ENCODE measurements around the gene RINL.

The RINL gene

DNA sequence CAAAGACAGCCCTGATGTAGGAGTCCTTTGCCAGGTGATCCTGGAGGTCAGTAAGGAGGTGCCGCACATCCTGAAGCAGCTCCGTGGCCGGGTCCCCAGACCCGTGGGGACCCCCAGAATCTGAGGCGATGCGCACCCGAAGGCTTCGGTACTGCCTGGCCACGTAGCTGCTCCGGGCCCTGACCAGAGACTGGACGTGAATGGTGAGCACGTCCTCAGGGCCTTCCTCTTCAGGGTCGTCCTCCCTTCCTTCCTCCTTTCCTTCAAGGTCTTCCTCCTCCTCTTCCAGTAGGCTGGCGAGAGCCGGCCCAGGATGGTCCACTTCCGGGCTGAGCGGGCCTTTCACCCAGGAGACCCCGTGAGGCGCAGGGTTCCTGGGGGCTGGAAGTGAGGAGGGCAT is 7.5 kb downstream of the RINL start:
- DNase-seq (ENCODE audit: low read depth), result no peak
- H3K4me3 ChIP-seq (ENCODE audit: low read length), result no peak overlapping the region

GRCh38 chr19:38869836-38870607 is 8.1 kb downstream of the RINL start:
- peak; percentile 69 for DNase-seq (ENCODE audit: low read depth)
- peak; percentile 67 for TF ChIP-seq CTCF (IDR thresholded peaks at IDR 0.05; ENCODE audit: insufficient read depth, low read depth, low read length, missing control alignments)
- H3K4me3 ChIP-seq (ENCODE audit: low read length), result peak overlapping the region; percentile 32

More for the DNA sequence above, 7.5 kb downstream of the RINL start:
- TF ChIP-seq CTCF (IDR thresholded peaks at IDR 0.05; ENCODE audit: insufficient read depth, low read depth, low read length, missing control alignments), result no peak

DNA sequence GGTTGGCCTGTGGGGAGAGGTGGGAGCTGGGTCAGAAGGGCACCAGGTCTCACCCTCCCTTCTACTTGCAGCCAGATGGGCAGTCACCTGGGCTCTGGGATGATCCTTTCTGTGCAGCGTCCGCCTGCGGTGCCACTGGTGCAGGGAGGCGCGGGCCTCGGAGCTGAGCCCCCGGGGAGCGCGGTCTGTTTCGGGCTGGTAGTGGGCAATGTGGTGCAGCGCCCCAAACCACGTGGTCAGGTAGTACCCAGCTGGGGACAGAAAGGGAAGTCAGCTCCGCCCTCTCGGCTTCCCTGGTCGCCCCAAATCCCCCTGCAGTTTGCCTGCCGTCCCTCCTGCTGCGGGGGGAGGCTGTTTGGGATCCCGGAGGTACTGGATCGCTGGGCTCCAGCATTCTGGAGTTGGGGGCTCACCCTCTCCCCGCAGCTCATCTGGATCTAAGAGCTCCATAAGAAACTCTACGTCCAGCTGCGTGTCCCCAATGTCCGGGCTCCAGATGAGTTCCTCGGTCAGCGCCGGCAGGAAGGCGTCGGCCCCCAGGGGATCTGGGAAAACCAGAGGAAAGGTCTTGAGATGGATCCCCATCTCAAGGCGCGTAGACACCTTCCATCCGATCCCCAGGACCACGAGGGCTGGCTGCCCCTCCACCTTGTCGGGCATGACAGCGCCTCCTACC is 8.8 kb downstream of the RINL start:
- no peak for TF ChIP-seq CTCF (IDR thresholded peaks at IDR 0.05; ENCODE audit: insufficient read depth, low read depth, low read length, missing control alignments)
- no peak for DNase-seq (ENCODE audit: low read depth)

GRCh38 chr19:38868551-38868950 is 9.5 kb downstream of the RINL start:
- no peak for DNase-seq (ENCODE audit: low read depth)
- no peak overlapping the region for H3K4me3 ChIP-seq (ENCODE audit: low read length)
- TF ChIP-seq CTCF (IDR thresholded peaks at IDR 0.05; ENCODE audit: insufficient read depth, low read depth, low read length, missing control alignments), result no peak

More for the DNA sequence above, 8.8 kb downstream of the RINL start:
- peak overlapping the region; percentile 32 for H3K4me3 ChIP-seq (ENCODE audit: low read length)

GRCh38 chr19:38867171-38867780 is 10.8 kb downstream of the RINL start:
- no peak overlapping the region for H3K4me3 ChIP-seq (ENCODE audit: low read length)
- no peak for TF ChIP-seq CTCF (IDR thresholded peaks at IDR 0.05; ENCODE audit: insufficient read depth, low read depth, low read length, missing control alignments)
- no peak for DNase-seq (ENCODE audit: low read depth)

DNA sequence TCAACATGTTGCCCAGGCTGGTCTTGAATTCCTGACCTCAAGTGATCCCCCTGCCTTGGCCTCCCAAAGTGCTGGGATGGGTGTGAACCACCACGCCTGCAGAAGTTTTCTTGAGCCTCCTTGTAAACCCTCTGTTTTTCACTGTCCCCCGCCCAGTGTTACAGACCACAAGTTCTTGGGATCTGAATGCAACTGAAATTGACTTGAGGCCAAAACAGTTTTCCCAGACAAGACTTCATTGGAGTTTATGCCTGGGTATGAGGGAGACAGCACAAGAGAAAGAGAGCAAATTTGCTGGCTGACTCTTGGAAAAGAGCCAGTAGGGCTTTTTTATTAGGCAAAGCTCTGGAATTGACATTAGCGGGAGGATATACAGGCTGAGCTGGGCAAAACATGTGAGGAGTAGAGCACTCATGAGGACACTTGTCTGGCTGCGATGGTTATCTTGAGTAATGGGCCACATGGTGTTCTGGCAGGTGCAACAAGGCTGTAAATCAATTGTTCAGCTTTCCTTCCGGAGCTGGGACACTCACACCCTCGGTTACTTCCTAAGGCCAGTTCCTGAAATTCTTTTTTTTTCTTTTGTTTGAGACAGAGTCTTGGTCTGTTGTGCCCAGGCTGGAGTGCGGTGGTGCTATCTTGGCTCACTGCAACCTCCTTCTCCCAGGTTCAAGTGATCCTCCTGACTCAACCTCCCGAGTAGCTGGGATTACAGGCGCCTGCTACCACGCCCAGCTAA is 15.6 kb downstream of the RINL start:
- TF ChIP-seq CTCF (IDR thresholded peaks at IDR 0.05; ENCODE audit: insufficient read depth, low read depth, low read length, missing control alignments), result no peak
- H3K4me3 ChIP-seq (ENCODE audit: low read length), result no peak overlapping the region
- no peak for DNase-seq (ENCODE audit: low read depth)

Measured in epithelial cell of esophagus (primary cell).